Activated B cell treated with CpG ODN at 0.5 μM for 24 hours (primary cell): ENCODE results near the gene B3GAT1. TPM values are rescaled to one million over a fixed set of nuclear protein-coding genes. Genes with fewer than 3 reads are reported as not detected.

Source experiments
- ATAC-seq: fragments of 200-7000 bp; cut with Tn5 transposase; one replicate; pipeline ENCODE4 v1.10.0; 2021; ENCODE audit warnings: low read depth, mild to moderate bottlenecking, moderate library complexity
- CTCF ChIA-PET: fragments of 350-600 bp; sonication (Branson Sonifier 250); formaldehyde crosslinking; loops from one replicate; lab custom pipeline; 2021; ENCODE audit warnings: antibody characterized with exemption; lab: Charles Lee
- POLR2A ChIA-PET: fragments of 350-600 bp; sonication (Branson Sonifier 250); formaldehyde crosslinking; loops from one replicate; lab custom pipeline; 2021; ENCODE audit warnings: antibody characterized with exemption; lab: Charles Lee
- DNase-seq: peaks from one replicate; pipeline ENCODE4 v3.0.0; 2022
- H3K27ac Mint-ChIP-seq: one replicate; pipeline ENCODE4 v1.8.0; 2020; ENCODE audit warnings: mixed read lengths
- H3K27me3 Mint-ChIP-seq: one replicate; pipeline ENCODE4 v1.8.0; 2021; ENCODE audit warnings: mixed read lengths
- H3K36me3 Mint-ChIP-seq: one replicate; pipeline ENCODE4 v1.8.0; 2021; ENCODE audit warnings: low read depth, mixed read lengths
- H3K4me1 Mint-ChIP-seq: one replicate; pipeline ENCODE4 v1.8.0; 2021; ENCODE audit warnings: mixed read lengths
- H3K4me3 Mint-ChIP-seq: one replicate; pipeline ENCODE4 v1.8.0; 2020; ENCODE audit warnings: mild to moderate bottlenecking, mixed read lengths
- H3K9me3 Mint-ChIP-seq: one replicate; pipeline ENCODE4 v1.8.0; 2020; ENCODE audit warnings: mixed read lengths
- CTCF ChIP-seq: fragments of 200-600 bp; IDR thresholded peaks from one replicate; pipeline ENCODE4 v1.8.0; 2022; ENCODE audit warnings: antibody characterized with exemption, mild to moderate bottlenecking
- intact Hi-C: fragments of 100-400 bp; cut with micrococcal nuclease; formaldehyde crosslinking; loops from one replicate; pipeline ENCODE4 v1.15.1; 2024
- total RNA-seq: library from RNA; stranded (reverse); gene quantifications from 2 replicates; pipeline ENCODE4 v1.2.3, GENCODE V29; 2022

The B3GAT1 gene
- total RNA-seq, 1 donor from 2014 or later, result not detected

GRCh38 chr11:134452838-134453155, 40.8 kb upstream of the B3GAT1 start:
- ATAC-seq, result no peak
- H3K9me3 Mint-ChIP-seq, result no peaks in the 10 kb centered on the region
- no peak for DNase-seq
- no peak overlapping the region for H3K27ac Mint-ChIP-seq
- intact Hi-C loops, result no loop called here
- no peaks in the 10 kb centered on the region for H3K27me3 Mint-ChIP-seq
- CTCF ChIA-PET, result no interaction called here
- POLR2A ChIA-PET, result no interaction called here
- H3K4me1 Mint-ChIP-seq, result no peaks in the 10 kb centered on the region
- no peak overlapping the region for H3K4me3 Mint-ChIP-seq
- TF ChIP-seq CTCF, result no peak
- H3K36me3 Mint-ChIP-seq, result no peaks in the 10 kb centered on the region

- no peaks in the 10 kb centered on the region for H3K9me3 Mint-ChIP-seq
- intact Hi-C loops, result no loop called here
- DNase-seq (no peak), ATAC-seq (no peak)
- H3K27me3 Mint-ChIP-seq, result no peaks in the 10 kb centered on the region
- ChIA-PET POLR2A (no interaction called here), CTCF (no interaction called here)
- H3K27ac Mint-ChIP-seq, result no peak overlapping the region
- H3K36me3 Mint-ChIP-seq, result no peaks in the 10 kb centered on the region
- TF ChIP-seq CTCF, result no peak
- H3K4me3 Mint-ChIP-seq, result no peak overlapping the region
- H3K4me1 Mint-ChIP-seq, result no peaks in the 10 kb centered on the region
Measured at GRCh38 chr11:134452026-134452837, 40.2 kb upstream of the B3GAT1 start.

GRCh38 chr11:134450186-134450585, 38.1 kb upstream of the B3GAT1 start:
- Mint-ChIP-seq H3K4me3 (no peak overlapping the region), H3K36me3 (no peaks in the 10 kb centered on the region), H3K4me1 (no peaks in the 10 kb centered on the region), H3K27ac (no peak overlapping the region), H3K27me3 (no peaks in the 10 kb centered on the region), H3K9me3 (no peaks in the 10 kb centered on the region)
- ATAC-seq (no peak), DNase-seq (no peak)
- no peak for TF ChIP-seq CTCF
- CTCF ChIA-PET, result no interaction called here
- intact Hi-C loops, result no loop called here
- POLR2A ChIA-PET, result no interaction called here

- no peak for DNase-seq
- H3K27ac Mint-ChIP-seq, result no peak overlapping the region
- no peaks in the 10 kb centered on the region for H3K9me3 Mint-ChIP-seq
- H3K36me3 Mint-ChIP-seq, result no peaks in the 10 kb centered on the region
- ChIA-PET CTCF (no interaction called here), POLR2A (no interaction called here)
- intact Hi-C loops, result no loop called here
- no peak for TF ChIP-seq CTCF
- no peaks in the 10 kb centered on the region for H3K27me3 Mint-ChIP-seq
- no peak overlapping the region for H3K4me3 Mint-ChIP-seq
- ATAC-seq, result no peak
- H3K4me1 Mint-ChIP-seq, result no peaks in the 10 kb centered on the region
Measured at GRCh38 chr11:134449713-134450112, 37.7 kb upstream of the B3GAT1 start.

- intact Hi-C loops, result no loop called here
- ChIA-PET POLR2A (no interaction called here), CTCF (no interaction called here)
- no peak overlapping the region for H3K4me3 Mint-ChIP-seq
- peaks cover 1% of the 10 kb centered on the region for H3K9me3 Mint-ChIP-seq
- DNase-seq, result no peak
- no peak for TF ChIP-seq CTCF
- no peaks in the 10 kb centered on the region for H3K4me1 Mint-ChIP-seq
- H3K27ac Mint-ChIP-seq, result no peak overlapping the region
- H3K27me3 Mint-ChIP-seq, result no peaks in the 10 kb centered on the region
- no peaks in the 10 kb centered on the region for H3K36me3 Mint-ChIP-seq
- ATAC-seq, result no peak
Measured at GRCh38 chr11:134449051-134449450, 37.0 kb upstream of the B3GAT1 start.
